CD4-positive, alpha-beta memory T cell (primary cell): ENCODE data around the gene FAT1. TPM values are rescaled to one million over a fixed set of nuclear protein-coding genes. Genes with fewer than 3 reads are reported as not detected.

ENCODE experiments used
- CTCF ChIA-PET: fragments of 350-600 bp; sonication (Branson Sonifier 250); formaldehyde crosslinking; loops from one replicate; lab custom pipeline; 2021; ENCODE audit warnings: inconsistent platforms; ENCODE audit not compliant: partially characterized antibody; lab: Charles Lee
- POLR2A ChIA-PET: fragments of 350-600 bp; sonication (Branson Sonifier 250); formaldehyde crosslinking; loops from one replicate; lab custom pipeline; 2021; ENCODE audit not compliant: partially characterized antibody; lab: Charles Lee
- DNase-seq, 5 donors: peaks; one replicate each; pipeline versions ENCODE4 v3.0.0 to v3.0.0-alpha.2; 2020 to 2022; ENCODE audit warnings: mixed read lengths in 1 of 5
- H3K27ac ChIP-seq: one replicate; pipeline ENCODE4 v1.7.0; 2013; ENCODE audit warnings: low read depth, low read length
- H3K27me3 ChIP-seq: 2 replicates; pipeline ENCODE4 v1.7.0; 2013; ENCODE audit warnings: mild to moderate bottlenecking, low read length, moderate library complexity; ENCODE audit not compliant: insufficient read depth
- H3K36me3 ChIP-seq: 2 replicates; pipeline ENCODE4 v1.7.0; 2013; ENCODE audit warnings: mild to moderate bottlenecking, low read length, moderate library complexity; ENCODE audit not compliant: insufficient read depth
- H3K4me1 ChIP-seq: 2 replicates; pipeline ENCODE4 v1.7.0; 2013; ENCODE audit warnings: mild to moderate bottlenecking, low read length, moderate library complexity; ENCODE audit not compliant: insufficient read depth
- H3K4me3 ChIP-seq, 2 donors: one replicate each; pipeline ENCODE4 v1.7.0; 2013; ENCODE audit warnings: low read length in 2 of 2, mild to moderate bottlenecking in 1 of 2
- H3K9me3 ChIP-seq, 2 donors: one replicate each; pipeline ENCODE4 v1.7.0; 2013; ENCODE audit warnings: low read length in 2 of 2, control low read depth in 1 of 2; ENCODE audit not compliant: control insufficient read depth in 1 of 2
- H3K27ac Mint-ChIP-seq, 7 donors: one replicate each; pipeline ENCODE4 v1.8.0; 2020 to 2021; ENCODE audit warnings: mixed read lengths in 7 of 7, mild to moderate bottlenecking in 6 of 7, inconsistent platforms in 3 of 7, moderate library complexity in 3 of 7
- H3K27me3 Mint-ChIP-seq, 2 donors: one replicate each; pipeline ENCODE4 v1.8.0; 2020 to 2021; ENCODE audit warnings: mixed read lengths in 2 of 2
- H3K36me3 Mint-ChIP-seq, 2 donors: one replicate each; pipeline ENCODE4 v1.8.0; 2020 to 2021; ENCODE audit warnings: mixed read lengths in 2 of 2, inconsistent platforms in 1 of 2, mild to moderate bottlenecking in 1 of 2
- H3K4me1 Mint-ChIP-seq, 4 donors: one replicate each; pipeline ENCODE4 v1.8.0; 2020 to 2021; ENCODE audit warnings: mixed read lengths in 4 of 4, mild to moderate bottlenecking in 1 of 4
- H3K4me3 Mint-ChIP-seq, 8 donors: one replicate each; pipeline ENCODE4 v1.8.0; 2020 to 2021; ENCODE audit warnings: mixed read lengths in 8 of 8, mild to moderate bottlenecking in 7 of 8, moderate library complexity in 6 of 8, inconsistent platforms in 3 of 8
- H3K9me3 Mint-ChIP-seq, 8 donors: one replicate each; pipeline ENCODE4 v1.8.0; 2020 to 2021; ENCODE audit warnings: mixed read lengths in 8 of 8, mild to moderate bottlenecking in 5 of 8, inconsistent platforms in 3 of 8, moderate library complexity in 1 of 8
- intact Hi-C: fragments of 100-400 bp; cut with micrococcal nuclease; formaldehyde crosslinking; loops from one replicate; pipeline ENCODE4 v1.15.1; 2023
- polyA plus RNA-seq, 2 donors: library from polyadenylated mRNA; unstranded; fragments of 300-500 nt; fragmentation: Illumina TruSeq; gene quantifications; one replicate each; pipeline ENCODE4 v1.2.3, GENCODE V29; 2021
- total RNA-seq, 2 experiments: library from RNA; stranded (reverse); gene quantifications; one replicate each; pipeline ENCODE4 v1.2.3, GENCODE V29; 2021

Gene FAT1
- total and polyA plus RNA-seq, 4 experiments from 2014 or later: not detected

GRCh38 chr4:186553717-186554116 is 169.9 kb downstream of the FAT1 start:
- Mint-ChIP-seq H3K27me3 (peaks cover 9 to 12% of the 10 kb centered on the region in 2 donors), H3K9me3 (peaks cover 0 to 2% (median 0%) of the 10 kb centered on the region in 8 donors), H3K4me3 (no peak overlapping the region), H3K27ac (no peak overlapping the region), H3K4me1 (no peaks in the 10 kb centered on the region), H3K36me3 (no peaks in the 10 kb centered on the region)
- CTCF ChIA-PET: no interaction called here
- Histone ChIP-seq H3K36me3 (no peaks in the 10 kb centered on the region), H3K9me3 (no peaks in the 10 kb centered on the region), H3K27ac (no peak overlapping the region), H3K4me3 (no peak overlapping the region), H3K27me3 (peaks cover 4% of the 10 kb centered on the region), H3K4me1 (no peaks in the 10 kb centered on the region)
- intact Hi-C loops: no loop called here
- POLR2A ChIA-PET: no interaction called here
- no peak for DNase-seq

GRCh38 chr4:186551849-186552248 is 171.8 kb downstream of the FAT1 start:
- no peaks in the 10 kb centered on the region for H3K4me1 Mint-ChIP-seq

GRCh38 chr4:186545436-186545835 is 178.2 kb downstream of the FAT1 start:
- Mint-ChIP-seq H3K4me3 (no peak overlapping the region), H3K4me1 (no peaks in the 10 kb centered on the region), H3K36me3 (no peaks in the 10 kb centered on the region), H3K27ac (no peak overlapping the region), H3K9me3 (peaks cover 0 to 11% (median 3%) of the 10 kb centered on the region in 8 donors), H3K27me3 (no peaks in the 10 kb centered on the region)
- intact Hi-C loops: no loop called here
- Histone ChIP-seq H3K4me3 (no peak overlapping the region), H3K27ac (no peak overlapping the region), H3K9me3 (no peaks in the 10 kb centered on the region), H3K36me3 (no peaks in the 10 kb centered on the region), H3K4me1 (no peaks in the 10 kb centered on the region), H3K27me3 (no peaks in the 10 kb centered on the region)
- ChIA-PET CTCF (no interaction called here), POLR2A (no interaction called here)
- DNase-seq: no peak

More at GRCh38 chr4:186551849-186552248, 171.8 kb downstream of the FAT1 start:
- no peak overlapping the region for H3K27ac ChIP-seq
- Mint-ChIP-seq H3K4me3 (no peak overlapping the region), H3K36me3 (no peaks in the 10 kb centered on the region), H3K27me3 (peaks cover 9 to 12% of the 10 kb centered on the region in 2 donors), H3K27ac (no peak overlapping the region), H3K9me3 (peaks cover 0 to 6% (median 4%) of the 10 kb centered on the region in 8 donors)
- ChIA-PET CTCF (no interaction called here), POLR2A (no interaction called here)
- H3K36me3 ChIP-seq: no peaks in the 10 kb centered on the region
- intact Hi-C loops: no loop called here
- no peaks in the 10 kb centered on the region for H3K4me1 ChIP-seq
- H3K9me3 ChIP-seq: no peaks in the 10 kb centered on the region
- H3K4me3 ChIP-seq: no peak overlapping the region
- no peak for DNase-seq
- H3K27me3 ChIP-seq: peaks cover 4% of the 10 kb centered on the region

GRCh38 chr4:186543206-186543605 is 180.4 kb downstream of the FAT1 start:
- intact Hi-C loops: no loop called here
- Histone ChIP-seq H3K4me1 (no peaks in the 10 kb centered on the region), H3K27ac (no peak overlapping the region), H3K27me3 (no peaks in the 10 kb centered on the region), H3K9me3 (no peaks in the 10 kb centered on the region), H3K4me3 (no peak overlapping the region), H3K36me3 (no peaks in the 10 kb centered on the region)
- no peaks in the 10 kb centered on the region for H3K4me1 Mint-ChIP-seq
- POLR2A ChIA-PET: no interaction called here
- H3K27ac Mint-ChIP-seq: no peak overlapping the region
- H3K36me3 Mint-ChIP-seq: no peaks in the 10 kb centered on the region
- H3K27me3 Mint-ChIP-seq: no peaks in the 10 kb centered on the region
- DNase-seq: no peak
- no peak overlapping the region for H3K4me3 Mint-ChIP-seq
- H3K9me3 Mint-ChIP-seq: peaks cover 0 to 18% (median 8%) of the 10 kb centered on the region in 8 donors
- CTCF ChIA-PET: no interaction called here

- Mint-ChIP-seq H3K4me3 (no peak overlapping the region), H3K27me3 (no peaks in the 10 kb centered on the region), H3K9me3 (peaks cover 0 to 15% (median 5%) of the 10 kb centered on the region in 8 donors), H3K4me1 (no peaks in the 10 kb centered on the region), H3K27ac (no peak overlapping the region), H3K36me3 (no peaks in the 10 kb centered on the region)
- Histone ChIP-seq H3K36me3 (no peaks in the 10 kb centered on the region), H3K9me3 (no peaks in the 10 kb centered on the region), H3K27ac (no peak overlapping the region), H3K4me3 (no peak overlapping the region), H3K27me3 (no peaks in the 10 kb centered on the region), H3K4me1 (no peaks in the 10 kb centered on the region)
- POLR2A ChIA-PET: no interaction called here
- no peak for DNase-seq
- intact Hi-C loops: no loop called here
- CTCF ChIA-PET: no interaction called here
Observed at GRCh38 chr4:186541801-186542200, 181.9 kb downstream of the FAT1 start.

- ChIA-PET CTCF (no interaction called here), POLR2A (no interaction called here)
- H3K4me3 Mint-ChIP-seq: no peak overlapping the region
Observed at GRCh38 chr4:186537843-186538521, 185.7 kb downstream of the FAT1 start.

More at GRCh38 chr4:186537843-186538521, 185.7 kb downstream of the FAT1 start:
- Histone ChIP-seq H3K4me3 (no peak overlapping the region), H3K36me3 (no peaks in the 10 kb centered on the region), H3K27ac (no peak overlapping the region), H3K4me1 (no peaks in the 10 kb centered on the region), H3K27me3 (no peaks in the 10 kb centered on the region), H3K9me3 (no peaks in the 10 kb centered on the region)
- intact Hi-C loops: no loop called here
- no peaks in the 10 kb centered on the region for H3K4me1 Mint-ChIP-seq
- no peak overlapping the region for H3K27ac Mint-ChIP-seq
- H3K27me3 Mint-ChIP-seq: no peaks in the 10 kb centered on the region
- no peaks in the 10 kb centered on the region for H3K36me3 Mint-ChIP-seq
- DNase-seq: no peak
- H3K9me3 Mint-ChIP-seq: peaks cover 0 to 15% (median 4%) of the 10 kb centered on the region in 8 donors
